Body of pancreas (tissue), 4 donors: Measurements from ENCODE around the gene CLN5.

ENCODE experiments used
- CTCF ChIP-seq, 7 experiments: fragments of 450-650 bp in 4 of 7; fragments of 200-600 bp in 3 of 7; sonication (generic) in 3 of 7; IDR thresholded peaks; one replicate each; pipeline ENCODE4 v1.5.1; 2016 to 2019; ENCODE audit warnings: antibody characterized with exemption in 7 of 7
- POLR2A ChIP-seq, 3 donors: fragments of 450-650 bp; IDR thresholded peaks; one replicate each; pipeline ENCODE4 v1.6.1; 2016; ENCODE audit warnings: antibody characterized with exemption in 3 of 3, mild to moderate bottlenecking in 2 of 3

GRCh38 chr13:76993021-76993420 is 1.1 kb downstream of the CLN5 start:
- TF ChIP-seq CTCF (IDR thresholded peaks at IDR 0.05) = no peak
- no peak for TF ChIP-seq POLR2A (IDR thresholded peaks at IDR 0.05)
